Fibroblast of the aortic adventitia (primary cell): ENCODE results near the gene EMSY. TPM values are rescaled to one million over a fixed set of nuclear protein-coding genes. Genes with fewer than 3 reads are reported as not detected.
A peak's percentile ranks its signal among the peaks of the same experiment; 100 is the strongest.

Source experiments
- DNase-seq: peaks from one replicate; pipeline ENCODE4 v3.0.0-alpha.2; 2010; ENCODE audit warnings: low read depth
- H3K4me3 ChIP-seq: 2 replicates; pipeline ENCODE4 v1.5.1; 2011; ENCODE audit warnings: low read depth, mild to moderate bottlenecking, control low read depth, low read length, moderate library complexity
- total RNA-seq: library from RNA; depleted of rRNA; stranded (reverse); fragments of >200 nt; gene quantifications from 2 replicates; pipeline ENCODE4 v1.2.3, GENCODE V29; 2012; ENCODE audit warnings: low replicate concordance
- TF ChIP-seq, protein P1 (sequence below): IDR thresholded peaks from 2 replicates; pipeline ENCODE4 v1.5.1; 2011; ENCODE audit warnings: mild to moderate bottlenecking, low read length, control low read depth, inconsistent platforms; ENCODE audit not compliant: insufficient read depth

The EMSY gene
- total RNA-seq, 1 donor, result 30.8 TPM

DNA sequence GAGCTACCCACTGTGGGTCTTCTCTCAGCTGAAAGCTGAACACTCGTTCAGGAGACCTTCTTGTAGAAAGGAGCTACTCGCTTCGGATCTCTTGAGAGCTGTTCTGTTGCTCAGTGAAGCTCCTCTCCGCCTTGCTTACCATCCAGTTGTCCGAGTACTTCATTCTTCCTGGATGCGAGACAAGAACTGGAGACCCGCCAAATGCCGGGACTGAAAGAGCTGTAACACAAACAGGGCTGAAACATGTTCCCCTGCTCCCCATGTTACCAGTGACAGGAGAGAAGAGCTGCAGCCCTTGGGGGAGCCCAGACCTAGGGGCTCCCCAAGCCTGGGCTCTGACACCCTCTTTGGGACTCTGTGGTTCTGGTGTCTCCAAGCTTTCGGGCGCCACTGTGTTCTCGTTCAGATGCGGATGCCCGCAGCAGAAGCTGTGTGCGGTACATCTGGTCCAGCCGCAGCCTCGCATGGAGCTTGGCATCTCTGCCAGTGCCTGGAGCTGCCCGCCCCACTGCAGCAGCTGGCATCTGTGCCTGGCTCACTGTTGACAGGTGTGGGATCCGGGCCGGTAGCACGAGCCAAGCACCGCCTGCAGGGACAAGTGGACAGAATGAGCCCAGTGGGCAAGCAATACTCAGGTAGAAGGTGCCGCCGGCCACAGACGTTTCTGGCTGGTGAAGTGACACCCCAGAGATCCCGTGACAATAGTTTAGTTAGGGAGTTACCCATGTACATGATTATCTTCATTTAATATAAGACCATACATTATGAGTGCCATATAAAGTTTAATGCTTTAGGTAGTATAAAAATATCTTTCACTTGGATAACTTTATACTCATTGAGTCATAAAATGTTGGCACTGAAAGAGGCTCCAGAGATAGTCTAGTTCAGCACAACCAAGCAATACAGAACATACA, 49.1 kb downstream of the EMSY start:
- no peak overlapping the region for H3K4me3 ChIP-seq
- DNase-seq, result no peak
- TF ChIP-seq, protein P1, sequence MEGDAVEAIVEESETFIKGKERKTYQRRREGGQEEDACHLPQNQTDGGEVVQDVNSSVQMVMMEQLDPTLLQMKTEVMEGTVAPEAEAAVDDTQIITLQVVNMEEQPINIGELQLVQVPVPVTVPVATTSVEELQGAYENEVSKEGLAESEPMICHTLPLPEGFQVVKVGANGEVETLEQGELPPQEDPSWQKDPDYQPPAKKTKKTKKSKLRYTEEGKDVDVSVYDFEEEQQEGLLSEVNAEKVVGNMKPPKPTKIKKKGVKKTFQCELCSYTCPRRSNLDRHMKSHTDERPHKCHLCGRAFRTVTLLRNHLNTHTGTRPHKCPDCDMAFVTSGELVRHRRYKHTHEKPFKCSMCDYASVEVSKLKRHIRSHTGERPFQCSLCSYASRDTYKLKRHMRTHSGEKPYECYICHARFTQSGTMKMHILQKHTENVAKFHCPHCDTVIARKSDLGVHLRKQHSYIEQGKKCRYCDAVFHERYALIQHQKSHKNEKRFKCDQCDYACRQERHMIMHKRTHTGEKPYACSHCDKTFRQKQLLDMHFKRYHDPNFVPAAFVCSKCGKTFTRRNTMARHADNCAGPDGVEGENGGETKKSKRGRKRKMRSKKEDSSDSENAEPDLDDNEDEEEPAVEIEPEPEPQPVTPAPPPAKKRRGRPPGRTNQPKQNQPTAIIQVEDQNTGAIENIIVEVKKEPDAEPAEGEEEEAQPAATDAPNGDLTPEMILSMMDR, result no peak

DNA sequence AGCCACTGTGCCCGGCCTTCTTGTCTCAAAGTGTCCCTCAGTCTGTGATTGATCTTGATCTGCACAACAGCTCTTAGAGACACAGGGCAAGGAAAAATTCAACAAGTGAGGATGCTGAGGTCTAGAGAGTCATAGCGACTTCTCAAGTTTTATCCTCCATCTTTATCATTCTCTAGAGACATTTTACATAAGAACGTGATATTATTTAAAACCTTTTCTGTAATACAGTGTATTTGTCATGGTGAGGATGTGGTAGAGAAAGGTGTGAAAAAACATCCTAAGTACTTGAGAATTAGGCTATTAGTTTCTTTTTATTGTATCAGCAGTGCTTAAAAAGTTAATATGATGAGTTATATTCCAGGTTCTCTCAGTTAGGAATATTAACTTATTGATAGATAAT, 50.2 kb downstream of the EMSY start:
- TF ChIP-seq, protein P1, result no peak
- no peak for DNase-seq
- H3K4me3 ChIP-seq, result no peak overlapping the region

DNA sequence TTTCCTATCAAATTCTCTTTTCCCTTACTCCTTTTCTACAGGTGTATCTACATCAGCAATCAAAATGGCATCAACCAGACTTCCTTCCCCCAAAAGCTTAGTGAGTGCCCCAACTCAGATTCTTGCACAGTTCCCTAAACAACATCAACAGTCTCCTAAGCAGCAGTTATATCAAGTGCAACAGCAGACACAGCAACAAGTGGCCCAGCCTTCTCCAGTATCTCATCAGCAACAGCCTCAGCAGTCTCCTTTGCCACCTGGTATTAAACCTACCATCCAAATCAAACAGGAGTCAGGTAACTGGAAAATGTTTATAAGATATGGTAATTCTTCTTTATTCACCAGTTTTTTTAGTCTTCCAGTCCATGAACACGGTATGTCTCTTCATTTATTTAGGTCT, 51.4 kb downstream of the EMSY start:
- no peak overlapping the region for H3K4me3 ChIP-seq
- DNase-seq, result no peak
- TF ChIP-seq, protein P1, result no peak

DNA sequence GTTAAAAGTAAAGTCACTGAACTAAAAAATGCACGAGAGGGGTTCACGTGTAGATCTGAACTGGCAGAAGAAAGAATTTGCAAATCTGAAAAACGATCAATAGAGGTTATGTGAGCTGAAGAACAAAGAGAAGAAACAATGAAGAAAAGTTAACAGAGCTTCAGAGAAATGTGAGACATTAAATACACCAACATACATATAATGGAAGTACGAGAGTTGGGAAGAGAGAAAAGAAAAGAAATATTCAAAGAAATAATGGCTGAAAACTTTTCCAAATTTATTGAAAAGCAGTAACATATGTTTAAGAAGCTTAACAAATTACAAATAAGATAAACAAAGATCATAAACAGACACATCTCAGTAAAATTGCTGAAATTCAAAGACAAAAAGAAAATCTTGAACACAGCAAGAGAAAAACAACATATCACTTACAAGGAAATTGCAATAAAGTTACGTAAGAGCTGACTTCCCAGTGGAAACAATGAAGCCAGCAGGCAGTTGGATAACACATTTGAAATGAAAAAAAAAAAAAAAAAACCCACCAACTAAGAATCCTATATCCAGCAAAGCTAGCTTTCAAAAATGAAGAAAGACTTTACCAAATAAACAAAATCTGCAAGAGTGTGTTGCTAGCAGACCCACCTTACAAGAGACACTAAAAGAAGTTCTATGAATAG, 56.8 kb downstream of the EMSY start:
- TF ChIP-seq, protein P1, result no peak
- peak; percentile 18 for DNase-seq
- H3K4me3 ChIP-seq, result no peak overlapping the region

DNA sequence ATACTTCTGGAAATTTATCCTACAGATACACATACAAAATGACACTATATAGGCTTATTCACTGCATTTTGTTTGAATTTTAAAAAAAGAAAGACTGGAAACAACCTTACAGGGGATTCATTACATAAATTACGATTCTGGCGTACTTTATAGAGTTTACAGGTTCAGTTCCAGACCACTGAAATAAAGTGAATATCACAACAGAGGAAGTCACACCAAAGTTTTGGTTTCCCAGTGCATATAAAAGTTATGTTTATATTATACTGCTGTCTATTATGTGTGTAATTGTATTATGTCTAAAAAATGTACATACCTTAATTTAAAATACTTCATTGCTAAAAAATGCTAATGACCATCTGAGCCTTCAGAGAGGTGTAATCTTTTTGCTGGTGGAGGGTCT, 62.0 kb downstream of the EMSY start:
- TF ChIP-seq, protein P1, result no peak
- no peak for DNase-seq
- H3K4me3 ChIP-seq, result no peak overlapping the region

DNA sequence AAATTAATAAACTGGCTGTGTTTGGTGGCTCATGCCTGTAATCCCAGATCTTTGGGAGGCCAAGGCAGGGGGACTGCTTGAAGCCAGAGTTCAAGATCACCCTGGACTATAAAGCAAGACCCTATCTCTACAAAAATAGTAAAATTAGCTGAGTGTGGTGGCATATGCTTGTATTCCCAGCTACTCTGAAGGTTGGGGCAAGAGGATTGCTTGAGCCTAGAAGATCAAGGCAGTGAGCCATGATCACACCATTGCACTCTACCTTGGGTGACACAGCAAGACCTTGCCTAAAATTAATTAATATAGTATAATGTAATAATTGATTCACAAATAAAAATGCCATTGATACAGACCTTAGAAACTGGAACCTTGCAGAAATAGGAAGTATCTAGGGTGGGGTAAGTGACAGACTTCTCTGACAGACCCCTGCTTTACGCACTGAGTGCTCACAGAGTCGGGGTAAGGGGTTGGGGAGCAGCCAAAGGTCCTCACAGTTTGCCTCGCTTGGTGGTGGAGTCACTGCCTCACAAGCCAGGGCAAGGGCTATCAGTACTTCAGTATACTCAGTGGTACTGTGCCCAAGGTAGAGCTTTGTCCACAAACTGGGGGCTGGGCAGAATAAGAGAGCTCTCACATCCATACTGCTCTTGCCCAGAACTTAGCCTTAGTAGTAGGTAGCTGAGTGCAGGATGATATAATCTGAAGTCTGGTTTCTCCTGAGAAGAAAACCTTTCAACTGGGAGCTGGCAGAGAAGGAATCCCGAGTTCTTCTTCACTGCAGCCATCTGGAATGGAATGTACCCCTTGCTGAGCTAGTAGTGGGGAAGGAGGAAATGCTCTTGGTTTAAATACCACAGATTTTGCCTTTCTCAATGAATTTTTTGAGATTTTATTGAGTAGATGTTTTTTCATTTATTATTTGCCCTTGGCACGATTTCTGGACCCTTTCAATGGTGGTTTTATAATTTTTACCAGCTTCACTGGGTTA, 65.5 kb downstream of the EMSY start:
- DNase-seq, result peak; percentile 51
- TF ChIP-seq, protein P1, result no peak
- no peak overlapping the region for H3K4me3 ChIP-seq
